IMR-90 (cell line): Measurements from ENCODE around the gene RGS9.

Experiments
- BHLHE40 ChIP-seq: fragments of 150-350 bp; IDR thresholded peaks from 2 replicates; pipeline ENCODE4 v1.6.1; 2016; ENCODE audit warnings: mild to moderate bottlenecking, low read depth, low read length
- CEBPB ChIP-seq: IDR thresholded peaks from 2 replicates; pipeline ENCODE4 v1.6.1; 2012; ENCODE audit warnings: low read depth, low read length, improper control_type of control experiment
- CHD1 ChIP-seq: IDR thresholded peaks from 2 replicates; pipeline ENCODE4 v1.6.1; 2012; ENCODE audit warnings: low read depth, low read length, improper control_type of control experiment
- CTCF ChIP-seq: conservative IDR thresholded peaks from 2 replicates; pipeline ENCODE4 v1.5.1; 2012; ENCODE audit warnings: mild to moderate bottlenecking, low read depth, low read length, improper control_type of control experiment
- ELK1 ChIP-seq: fragments of 150-350 bp; IDR thresholded peaks from 2 replicates; pipeline ENCODE4 v1.6.1; 2016; ENCODE audit warnings: low read depth, mild to moderate bottlenecking, low read length, moderate library complexity, borderline replicate concordance
- MAFK ChIP-seq: IDR thresholded peaks from 2 replicates; pipeline ENCODE4 v1.6.1; 2012; ENCODE audit warnings: low read depth, low read length, improper control_type of control experiment
- MAZ ChIP-seq: IDR thresholded peaks from 2 replicates; pipeline ENCODE4 v1.6.1; 2012; ENCODE audit warnings: low read depth, mild to moderate bottlenecking, low read length, improper control_type of control experiment, moderate library complexity, borderline replicate concordance
- NFE2L2 ChIP-seq: fragments of 150-350 bp; IDR thresholded peaks from 2 replicates; pipeline ENCODE4 v1.6.1; 2016; ENCODE audit warnings: low read depth, mild to moderate bottlenecking, low read length
- POLR2A ChIP-seq: IDR thresholded peaks from 2 replicates; pipeline ENCODE4 v1.6.1; 2012; ENCODE audit warnings: mild to moderate bottlenecking, low read depth, low read length
- RAD21 ChIP-seq: IDR thresholded peaks from 2 replicates; pipeline ENCODE4 v1.6.1; 2012; ENCODE audit warnings: low read length, improper control_type of control experiment
- RCOR1 ChIP-seq: IDR thresholded peaks from 2 replicates; pipeline ENCODE4 v1.6.1; 2012; ENCODE audit warnings: mild to moderate bottlenecking, low read length, improper control_type of control experiment; ENCODE audit not compliant: insufficient replicate concordance
- RFX5 ChIP-seq: IDR thresholded peaks from 2 replicates; pipeline ENCODE4 v1.8.0; 2012; ENCODE audit warnings: low read depth, mild to moderate bottlenecking, low read length, moderate library complexity
- SMC3 ChIP-seq: fragments of 150-350 bp; IDR thresholded peaks from 2 replicates; pipeline ENCODE4 v1.6.1; 2016; ENCODE audit warnings: low read depth, mild to moderate bottlenecking, antibody characterized with exemption, low read length, moderate library complexity
- TF ChIP-seq, protein P1 (sequence below): fragments of 150-350 bp; IDR thresholded peaks from 2 replicates; pipeline ENCODE4 v1.6.1; 2017; ENCODE audit warnings: mild to moderate bottlenecking, antibody characterized with exemption, low read length, low read depth

- TF ChIP-seq MAFK: no peak
- TF ChIP-seq CTCF: no peak
- no peak for TF ChIP-seq ELK1
- no peak for TF ChIP-seq BHLHE40
- no peak for TF ChIP-seq CHD1
- no peak for TF ChIP-seq RFX5
- TF ChIP-seq RAD21: no peak
- no peak for TF ChIP-seq POLR2A
- TF ChIP-seq CEBPB: no peak
- TF ChIP-seq RCOR1: no peak
- no peak for TF ChIP-seq SMC3
- TF ChIP-seq NFE2L2: no peak
- TF ChIP-seq MAZ: no peak
- TF ChIP-seq, protein P1, sequence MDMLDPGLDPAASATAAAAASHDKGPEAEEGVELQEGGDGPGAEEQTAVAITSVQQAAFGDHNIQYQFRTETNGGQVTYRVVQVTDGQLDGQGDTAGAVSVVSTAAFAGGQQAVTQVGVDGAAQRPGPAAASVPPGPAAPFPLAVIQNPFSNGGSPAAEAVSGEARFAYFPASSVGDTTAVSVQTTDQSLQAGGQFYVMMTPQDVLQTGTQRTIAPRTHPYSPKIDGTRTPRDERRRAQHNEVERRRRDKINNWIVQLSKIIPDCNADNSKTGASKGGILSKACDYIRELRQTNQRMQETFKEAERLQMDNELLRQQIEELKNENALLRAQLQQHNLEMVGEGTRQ: no peak
Observed at GRCh38 chr17:65104541-65104940, 32.6 kb upstream of the RGS9 start.
